ENCODE results near the gene SHOC2.

DNA sequence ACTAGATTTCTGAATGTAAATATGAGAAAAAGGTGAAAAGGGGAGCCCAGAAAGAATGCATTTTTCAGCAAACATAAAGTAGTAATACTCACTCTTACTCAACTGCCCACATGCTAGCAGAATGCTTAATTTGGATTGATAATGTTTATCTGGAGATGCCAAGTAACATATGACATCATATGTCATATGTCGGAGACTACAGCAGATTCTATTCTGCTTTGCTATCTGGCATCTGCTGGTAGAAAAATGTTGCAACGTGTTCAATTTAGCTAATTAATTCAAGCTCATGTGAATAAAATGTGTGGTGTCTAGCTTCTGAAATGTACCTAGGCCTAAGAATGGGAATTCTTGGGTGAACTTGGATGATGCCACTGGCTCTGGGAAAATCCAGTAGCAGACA is 5.0 kb upstream of the SHOC2 start:
- TF ChIP-seq EZH2phosphoT487 (IDR thresholded peaks at IDR 0.05; ENCODE audit: borderline replicate concordance, low read length) (no peak), EZH2 (IDR thresholded peaks at IDR 0.05; ENCODE audit: low read length, unreplicated experiment) (no peak)
- TF ChIP-seq, protein P1, sequence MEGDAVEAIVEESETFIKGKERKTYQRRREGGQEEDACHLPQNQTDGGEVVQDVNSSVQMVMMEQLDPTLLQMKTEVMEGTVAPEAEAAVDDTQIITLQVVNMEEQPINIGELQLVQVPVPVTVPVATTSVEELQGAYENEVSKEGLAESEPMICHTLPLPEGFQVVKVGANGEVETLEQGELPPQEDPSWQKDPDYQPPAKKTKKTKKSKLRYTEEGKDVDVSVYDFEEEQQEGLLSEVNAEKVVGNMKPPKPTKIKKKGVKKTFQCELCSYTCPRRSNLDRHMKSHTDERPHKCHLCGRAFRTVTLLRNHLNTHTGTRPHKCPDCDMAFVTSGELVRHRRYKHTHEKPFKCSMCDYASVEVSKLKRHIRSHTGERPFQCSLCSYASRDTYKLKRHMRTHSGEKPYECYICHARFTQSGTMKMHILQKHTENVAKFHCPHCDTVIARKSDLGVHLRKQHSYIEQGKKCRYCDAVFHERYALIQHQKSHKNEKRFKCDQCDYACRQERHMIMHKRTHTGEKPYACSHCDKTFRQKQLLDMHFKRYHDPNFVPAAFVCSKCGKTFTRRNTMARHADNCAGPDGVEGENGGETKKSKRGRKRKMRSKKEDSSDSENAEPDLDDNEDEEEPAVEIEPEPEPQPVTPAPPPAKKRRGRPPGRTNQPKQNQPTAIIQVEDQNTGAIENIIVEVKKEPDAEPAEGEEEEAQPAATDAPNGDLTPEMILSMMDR (conservative IDR thresholded peaks at IDR 0.05; ENCODE audit: low read depth, low read length), result no peak

Data from PC-3 (cell line).